Peyer's patch (tissue), 4 donors: Measurements from ENCODE around the gene MCF2L.

Experiments used
- POLR2A ChIP-seq, 2 donors: fragments of 450-650 bp; IDR thresholded peaks; one replicate each; pipeline ENCODE4 v1.5.1; 2017; ENCODE audit warnings: antibody characterized with exemption in 2 of 2, mild to moderate bottlenecking in 2 of 2, moderate library complexity in 2 of 2
- TF ChIP-seq, protein P1 (sequence below), 6 experiments: fragments of 450-650 bp in 4 of 6; fragments of 200-600 bp in 2 of 6; sonication (generic) in 1 of 6; IDR thresholded peaks; one replicate each; pipeline ENCODE4 v1.5.1; 2017 to 2019; ENCODE audit warnings: antibody characterized with exemption in 6 of 6, mild to moderate bottlenecking in 3 of 6, moderate library complexity in 1 of 6

- TF ChIP-seq, protein P1, sequence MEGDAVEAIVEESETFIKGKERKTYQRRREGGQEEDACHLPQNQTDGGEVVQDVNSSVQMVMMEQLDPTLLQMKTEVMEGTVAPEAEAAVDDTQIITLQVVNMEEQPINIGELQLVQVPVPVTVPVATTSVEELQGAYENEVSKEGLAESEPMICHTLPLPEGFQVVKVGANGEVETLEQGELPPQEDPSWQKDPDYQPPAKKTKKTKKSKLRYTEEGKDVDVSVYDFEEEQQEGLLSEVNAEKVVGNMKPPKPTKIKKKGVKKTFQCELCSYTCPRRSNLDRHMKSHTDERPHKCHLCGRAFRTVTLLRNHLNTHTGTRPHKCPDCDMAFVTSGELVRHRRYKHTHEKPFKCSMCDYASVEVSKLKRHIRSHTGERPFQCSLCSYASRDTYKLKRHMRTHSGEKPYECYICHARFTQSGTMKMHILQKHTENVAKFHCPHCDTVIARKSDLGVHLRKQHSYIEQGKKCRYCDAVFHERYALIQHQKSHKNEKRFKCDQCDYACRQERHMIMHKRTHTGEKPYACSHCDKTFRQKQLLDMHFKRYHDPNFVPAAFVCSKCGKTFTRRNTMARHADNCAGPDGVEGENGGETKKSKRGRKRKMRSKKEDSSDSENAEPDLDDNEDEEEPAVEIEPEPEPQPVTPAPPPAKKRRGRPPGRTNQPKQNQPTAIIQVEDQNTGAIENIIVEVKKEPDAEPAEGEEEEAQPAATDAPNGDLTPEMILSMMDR (IDR thresholded peaks at IDR 0.05): no peak
- no peak for TF ChIP-seq POLR2A (IDR thresholded peaks at IDR 0.05)
Observed at GRCh38 chr13:113142876-113143275, 173.9 kb downstream of the MCF2L start.
